Measurements from ENCODE around the gene CBY3. TPM values are rescaled to one million over a fixed set of nuclear protein-coding genes. Genes with fewer than 3 reads are reported as not detected.
A peak's percentile ranks its signal among the peaks of the same experiment; 100 is the strongest.
"Not testable (repeated sequence)": the region's sequence is repeated elsewhere in the genome, so short reads cannot be mapped to it uniquely, and the experiment has no call there.

CBY3 gene
- not detected for total RNA-seq

DNA sequence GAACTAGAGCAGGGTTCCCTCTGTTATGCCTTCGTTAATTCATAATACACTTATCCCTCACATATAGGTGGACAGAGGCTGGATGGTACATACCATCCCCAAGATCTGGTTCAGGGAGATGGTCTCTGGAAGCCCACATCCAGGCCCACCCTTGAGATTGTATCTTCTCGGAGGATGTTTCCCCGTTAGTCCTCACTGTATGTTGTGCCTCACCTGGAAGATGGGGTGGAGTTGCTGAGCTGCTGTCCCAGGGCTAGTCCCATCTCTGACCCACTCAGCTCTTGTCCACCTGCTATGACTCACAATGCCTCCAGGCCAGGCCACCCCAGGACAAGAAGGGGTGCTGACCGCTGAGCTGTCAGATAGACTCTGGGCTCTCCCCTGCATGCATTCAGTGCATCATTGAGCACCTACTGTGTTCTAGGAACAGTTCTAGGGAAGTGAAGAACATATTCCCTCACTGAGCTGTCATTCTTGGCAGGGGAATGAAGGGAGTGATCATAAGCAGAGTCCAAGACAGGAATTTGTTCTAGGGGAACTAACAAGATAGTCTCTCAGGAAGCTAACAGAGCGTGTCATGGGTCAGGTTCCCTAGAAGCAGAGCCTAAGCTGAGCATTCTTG is at the start of gene CBY3:
Gene CBY3 (minus strand): TSS at position 255 of the 622 bp plus-strand sequence. CDS start 116 bp downstream, at position 139.
- Mint-ChIP-seq H3K27ac (peak within 1 kb of the TSS; percentile 69 to 79), H3K9me3 (no peaks in the 10 kb centered on the region), H3K36me3 (peaks cover 22 to 30% of the 10 kb centered on the region in 2 donors)
- DNase-seq (ENCODE audit: low spot score in 2 of 2) (no peak), ATAC-seq (no peak)

DNA sequence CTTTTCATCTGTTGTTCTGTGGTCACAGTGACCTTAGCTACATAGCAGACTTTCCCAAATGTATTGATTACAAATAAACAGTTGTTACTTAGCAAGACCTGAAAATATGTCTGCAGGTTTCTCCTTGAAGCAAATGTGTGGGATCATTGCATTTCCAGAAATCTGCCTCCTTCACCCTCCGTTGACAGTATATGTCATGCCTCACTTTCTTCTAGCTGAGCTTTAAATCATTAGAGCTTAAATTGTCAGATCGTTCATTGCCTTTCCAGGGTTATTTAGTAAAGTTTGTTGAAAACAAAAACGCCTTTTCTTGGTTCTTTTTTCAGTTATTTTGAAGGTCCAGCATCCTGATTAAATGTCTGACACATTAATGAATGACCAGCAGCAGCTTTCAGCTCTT is 49.5 kb upstream of the CBY3 start:
- no peak for DNase-seq (ENCODE audit: low spot score in 2 of 2)
- no peaks in the 10 kb centered on the region for H3K9me3 Mint-ChIP-seq
- H3K36me3 Mint-ChIP-seq = peaks cover 15 to 26% of the 10 kb centered on the region in 2 donors
- ATAC-seq = no peak
- H3K27ac Mint-ChIP-seq = no peak overlapping the region

DNA sequence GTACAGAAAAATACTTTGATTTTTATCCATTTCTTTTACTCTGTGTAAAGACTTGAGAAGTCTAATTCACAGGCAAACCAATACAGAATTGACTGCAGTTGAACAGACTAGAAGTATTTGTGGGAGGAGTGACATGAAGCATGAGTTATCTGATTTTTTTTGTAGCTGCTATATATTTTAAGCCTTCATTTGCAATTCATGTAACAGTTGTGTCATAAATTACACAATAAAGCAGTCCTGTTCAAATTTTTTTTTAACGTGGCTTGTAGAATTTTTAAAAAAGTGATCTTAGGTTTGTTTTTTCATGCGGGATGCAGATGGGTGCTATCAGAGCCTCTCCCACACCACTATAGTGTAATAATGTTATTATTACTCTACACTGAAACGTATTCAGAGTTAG is 48.9 kb upstream of the CBY3 start:
- Mint-ChIP-seq H3K9me3 (no peaks in the 10 kb centered on the region), H3K27ac (no peak overlapping the region), H3K36me3 (peaks cover 14 to 25% of the 10 kb centered on the region in 2 donors)
- no peak for ATAC-seq
- no peak for DNase-seq (ENCODE audit: low spot score in 2 of 2)

DNA sequence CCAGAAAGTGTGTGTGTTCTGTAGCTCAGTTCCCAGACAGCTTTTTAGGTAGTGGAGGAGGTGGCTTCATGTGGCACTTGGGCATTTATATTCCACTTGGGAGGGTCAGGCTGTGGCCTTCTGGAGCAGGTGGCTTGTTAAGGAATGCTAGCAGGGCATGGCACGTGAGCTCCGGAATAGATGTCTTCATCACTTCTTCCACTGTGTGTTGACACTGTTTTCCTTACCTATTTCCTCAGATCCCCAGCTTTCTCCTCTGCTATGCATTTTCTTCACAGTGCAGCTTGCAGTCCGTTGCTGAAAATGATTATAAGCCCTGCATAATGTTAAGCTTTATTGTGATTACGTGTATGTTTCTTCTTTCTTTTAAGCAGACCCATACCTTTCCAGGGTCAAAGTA is 48.5 kb upstream of the CBY3 start:
- peaks cover 13 to 21% of the 10 kb centered on the region in 2 donors for H3K36me3 Mint-ChIP-seq
- no peak for DNase-seq (ENCODE audit: low spot score in 2 of 2)
- ATAC-seq = no peak
- no peaks in the 10 kb centered on the region for H3K9me3 Mint-ChIP-seq
- no peak overlapping the region for H3K27ac Mint-ChIP-seq

DNA sequence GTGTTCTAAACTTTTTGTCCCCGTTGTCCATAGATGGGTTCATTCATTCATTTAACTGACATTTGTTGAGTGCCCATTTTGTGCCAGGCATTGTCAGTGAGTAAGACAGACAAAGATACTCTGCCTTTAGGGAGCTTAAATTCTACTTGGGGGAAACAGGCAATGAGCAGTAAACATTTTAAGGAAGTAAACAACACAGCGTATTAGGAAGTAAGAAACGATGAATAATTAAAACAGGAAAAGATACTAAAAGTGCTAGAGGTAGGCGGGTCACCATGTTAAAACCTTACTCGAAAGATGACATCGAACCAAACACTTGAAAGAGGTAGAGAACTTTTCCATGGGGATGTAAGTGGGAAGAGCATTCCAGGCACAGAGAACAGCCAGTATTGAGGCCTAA is 46.3 kb upstream of the CBY3 start:
- DNase-seq (ENCODE audit: low spot score in 2 of 2) (no peak), ATAC-seq (no peak)
- no peak overlapping the region for H3K27ac Mint-ChIP-seq
- no peaks in the 10 kb centered on the region for H3K9me3 Mint-ChIP-seq
- H3K36me3 Mint-ChIP-seq = peaks cover 11 to 26% of the 10 kb centered on the region in 2 donors

DNA sequence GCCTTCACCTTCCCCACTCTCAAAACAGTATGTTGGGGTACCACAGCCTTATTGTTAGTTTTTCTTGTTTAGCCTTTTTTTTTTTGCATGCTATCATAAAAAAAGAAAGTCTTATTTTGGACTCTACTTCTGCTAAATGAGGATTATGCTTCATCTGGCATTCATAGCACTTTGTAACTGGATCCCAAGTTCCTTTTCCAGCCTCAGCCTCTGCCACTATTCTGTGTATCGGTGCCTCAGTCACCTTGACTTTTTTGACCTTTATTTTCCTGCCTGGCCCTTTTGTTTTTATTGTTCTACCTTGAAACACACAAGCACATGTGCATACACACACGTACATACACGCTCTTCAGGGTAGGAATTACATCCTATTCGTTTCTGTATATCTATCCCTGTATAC is 43.3 kb upstream of the CBY3 start:
- Mint-ChIP-seq H3K36me3 (peaks cover 16 to 22% of the 10 kb centered on the region in 2 donors), H3K27ac (peak overlapping the region in 1 of 2 donors; percentile 69), H3K9me3 (no peaks in the 10 kb centered on the region)
- DNase-seq (ENCODE audit: low spot score in 2 of 2) (no peak), ATAC-seq (no peak)

DNA sequence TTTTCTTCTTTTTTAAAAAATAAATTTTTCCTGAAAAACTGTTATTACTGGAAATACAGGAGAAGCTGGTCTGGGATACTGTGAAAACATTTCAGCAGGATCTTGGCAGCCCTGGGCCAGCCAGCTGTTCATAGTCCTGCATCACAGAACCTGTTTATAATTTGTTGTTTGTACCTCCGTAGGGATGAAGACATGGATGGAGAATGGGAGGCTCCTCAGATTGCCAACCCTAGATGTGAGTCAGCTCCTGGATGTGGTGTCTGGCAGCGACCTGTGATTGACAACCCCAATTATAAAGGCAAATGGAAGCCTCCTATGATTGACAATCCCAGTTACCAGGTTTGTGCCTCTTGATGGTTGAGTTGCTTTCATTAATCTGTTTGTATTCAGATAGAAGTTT is 39.4 kb upstream of the CBY3 start:
- no peaks in the 10 kb centered on the region for H3K9me3 Mint-ChIP-seq
- H3K27ac Mint-ChIP-seq = no peak overlapping the region
- H3K36me3 Mint-ChIP-seq = peaks cover 16 to 27% of the 10 kb centered on the region in 2 donors
- DNase-seq (ENCODE audit: low spot score in 2 of 2) (no peak), ATAC-seq (no peak)

DNA sequence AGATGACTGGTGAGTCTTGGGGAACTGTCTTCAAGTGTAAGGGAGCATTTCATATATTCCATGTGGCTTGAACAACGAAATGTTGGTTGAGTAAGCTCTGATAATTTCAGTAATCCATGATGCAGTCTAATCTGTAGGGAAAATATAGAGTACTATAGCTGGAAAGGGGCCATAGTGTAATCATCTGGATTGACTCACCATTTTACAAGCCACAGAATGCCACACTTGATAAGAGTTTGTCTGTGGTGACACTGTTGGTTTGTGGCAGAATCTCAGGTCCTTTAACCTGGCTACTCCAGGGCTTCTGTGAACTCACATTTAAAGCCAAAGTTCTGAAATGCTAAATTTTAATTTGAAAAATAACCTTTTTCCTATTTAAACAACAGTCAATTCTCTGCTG is 35.5 kb upstream of the CBY3 start:
- no peaks in the 10 kb centered on the region for H3K9me3 Mint-ChIP-seq
- DNase-seq (ENCODE audit: low spot score in 2 of 2) (no peak), ATAC-seq (peak in 1 of 2 donors; percentile 63)
- peaks cover 3 to 18% of the 10 kb centered on the region in 2 donors for H3K36me3 Mint-ChIP-seq
- H3K27ac Mint-ChIP-seq = no peak overlapping the region

DNA sequence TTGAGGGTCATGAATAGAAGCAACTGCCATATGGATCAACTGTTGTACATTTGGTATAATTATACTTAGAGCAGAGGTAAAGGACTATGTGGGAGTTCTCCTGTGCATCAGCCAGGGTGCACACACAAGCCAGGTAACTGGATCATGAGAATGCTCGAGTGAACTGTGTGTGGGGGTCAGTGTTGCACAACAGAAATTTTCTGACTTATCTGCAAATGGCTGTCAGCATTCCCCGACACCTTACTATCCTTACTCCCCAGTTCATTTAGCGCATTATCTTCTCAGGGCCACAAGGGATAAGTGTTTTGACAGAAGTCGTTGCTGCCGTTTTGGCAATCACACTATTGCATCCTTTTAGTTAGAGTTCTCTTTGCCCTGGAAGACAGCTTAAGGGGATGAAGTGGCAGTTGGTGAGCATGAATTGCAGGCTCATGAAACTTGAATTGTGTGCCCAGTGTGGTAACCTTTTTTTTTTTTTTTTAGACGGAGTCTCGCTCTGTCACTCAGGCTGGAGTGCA is 19.6 kb upstream of the CBY3 start:
- Mint-ChIP-seq H3K27ac (peak overlapping the region; percentile 99), H3K36me3 (peaks cover 40 to 45% of the 10 kb centered on the region in 2 donors), H3K9me3 (no peaks in the 10 kb centered on the region)
- DNase-seq (ENCODE audit: low spot score in 2 of 2) = no peak
- no peak for ATAC-seq

DNA sequence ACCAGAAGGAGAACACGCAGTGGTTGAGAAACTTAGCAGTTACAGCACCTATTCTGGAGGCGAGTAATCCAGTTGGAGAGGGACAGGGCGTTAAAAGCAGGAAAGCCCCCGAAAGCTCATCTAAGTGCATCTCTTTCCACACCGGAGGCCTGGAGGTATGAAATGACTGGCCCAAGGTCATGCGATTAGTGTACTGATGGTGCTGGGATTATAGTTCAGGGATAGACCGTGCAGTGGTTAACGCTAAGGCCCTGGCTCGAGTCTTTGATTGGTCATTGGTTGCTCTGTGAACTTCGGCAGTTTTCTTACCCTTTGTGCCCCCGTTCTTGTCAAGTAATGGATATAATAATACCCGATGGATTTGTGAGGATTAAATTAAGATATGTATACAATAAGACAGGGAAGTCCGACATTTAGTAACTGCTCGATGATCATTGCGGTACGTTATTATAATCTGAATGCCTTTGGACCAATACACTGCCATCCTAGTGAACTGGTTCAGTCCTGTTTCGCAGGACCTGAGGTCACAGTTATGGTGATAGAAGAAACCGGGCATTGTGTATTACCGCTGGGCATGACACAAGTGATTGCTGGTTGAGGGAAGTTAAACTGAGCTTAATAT is 18.9 kb upstream of the CBY3 start:
- ATAC-seq (peak; percentile 19 to 57), DNase-seq (ENCODE audit: low spot score in 2 of 2) (peak; percentile 53 to 76)
- H3K36me3 Mint-ChIP-seq = peaks cover 38 to 45% of the 10 kb centered on the region in 2 donors

DNA sequence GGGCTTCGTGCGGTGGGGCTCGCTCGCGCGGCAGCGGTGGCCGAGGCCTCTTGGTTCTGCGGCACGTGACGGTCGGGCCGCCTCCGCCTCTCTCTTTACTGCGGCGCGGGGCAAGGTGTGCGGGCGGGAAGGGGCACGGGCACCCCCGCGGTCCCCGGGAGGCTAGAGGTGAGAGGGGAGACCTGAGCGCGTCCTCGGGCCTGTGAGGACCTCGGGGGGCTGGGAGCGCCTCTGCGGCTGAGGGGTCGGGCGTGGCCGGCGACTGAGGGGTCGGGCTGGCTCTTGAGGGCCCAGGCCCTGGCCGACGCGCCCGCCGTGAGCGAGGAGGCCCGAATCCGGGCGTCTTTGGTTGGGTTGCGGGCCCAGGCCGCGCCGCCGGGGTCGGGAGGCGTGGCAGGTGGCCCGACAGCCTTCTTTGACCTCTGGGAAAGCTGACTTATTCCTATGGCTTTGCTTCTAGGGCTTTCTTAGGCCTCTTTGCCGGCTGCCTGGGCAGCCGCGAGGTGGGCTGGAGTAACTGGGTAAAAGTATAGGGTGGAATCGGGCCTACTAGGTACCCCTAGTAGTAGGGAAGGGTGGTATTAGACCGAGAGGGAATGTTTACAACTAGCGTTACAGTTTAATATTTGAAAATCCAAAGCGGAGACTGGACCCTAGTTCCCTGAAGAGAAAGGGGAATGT is 18.2 kb upstream of the CBY3 start, which contains the start of gene CANX:
Gene CANX (plus strand): TSS at position 33 of the 681 bp plus-strand sequence. CDS start 6,715 bp downstream, outside the sequence.
- ATAC-seq = peak in 1 of 2 donors; percentile 0
- no peak for DNase-seq (ENCODE audit: low spot score in 2 of 2)
- Mint-ChIP-seq H3K27ac (peak within 1 kb of the TSS; percentile 99 to 100), H3K9me3 (no peaks in the 10 kb centered on the region), H3K36me3 (peaks cover 37 to 43% of the 10 kb centered on the region in 2 donors)

More for the DNA sequence above, 18.9 kb upstream of the CBY3 start:
- H3K9me3 Mint-ChIP-seq = no peaks in the 10 kb centered on the region
- H3K27ac Mint-ChIP-seq = peak overlapping the region; percentile 99

DNA sequence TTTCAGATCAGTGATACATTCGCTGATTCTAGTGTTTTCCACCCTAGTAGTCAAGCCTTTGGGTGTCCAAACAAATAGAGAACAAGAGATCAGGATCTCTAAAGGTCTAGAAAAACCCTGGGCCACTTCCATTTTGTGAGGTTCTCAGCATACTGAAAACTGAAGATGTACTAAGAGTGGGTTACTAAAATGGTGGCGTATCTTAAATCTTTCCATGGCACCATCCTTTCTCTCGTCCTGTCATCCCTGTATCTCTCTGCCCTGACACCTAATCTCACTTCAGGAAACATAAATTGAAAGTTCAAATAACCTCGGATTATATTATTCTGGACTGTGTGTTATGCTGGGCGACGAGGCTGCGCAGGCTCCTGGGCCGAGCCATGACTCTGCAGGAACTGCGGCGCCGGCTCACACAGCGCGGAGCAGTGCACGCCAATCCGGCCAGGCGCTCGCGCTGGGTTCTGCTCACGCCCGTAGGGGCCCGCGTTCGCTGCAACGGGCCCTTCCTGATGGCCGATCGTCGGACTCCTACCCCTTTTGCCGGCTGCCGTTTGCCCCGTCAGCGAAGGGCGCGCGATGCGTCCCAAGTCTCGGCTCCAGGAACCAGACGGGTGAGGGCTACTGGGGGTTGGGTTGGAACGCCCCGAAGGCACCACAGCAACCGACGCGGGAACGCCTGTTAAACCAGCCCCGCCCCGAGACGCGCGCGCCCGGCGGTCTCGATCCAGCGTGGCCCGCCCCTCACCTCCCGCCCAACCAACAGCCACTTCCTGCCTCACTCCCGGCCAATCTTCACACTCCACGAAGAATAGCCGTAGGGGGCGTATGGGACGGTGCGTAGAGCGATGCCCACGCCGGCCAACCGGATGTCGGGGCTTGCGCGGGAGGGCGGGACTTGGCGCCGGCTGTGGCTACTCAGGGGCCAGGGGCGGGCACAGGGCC is 17.4 kb upstream of the CBY3 start:
- H3K9me3 Mint-ChIP-seq = no peaks in the 10 kb centered on the region
- ATAC-seq = peak; percentile 88 to 92
- peaks cover 29 to 35% of the 10 kb centered on the region in 2 donors for H3K36me3 Mint-ChIP-seq
- peak; percentile 98 to 100 for DNase-seq (ENCODE audit: low spot score in 2 of 2)
- H3K27ac Mint-ChIP-seq = peak overlapping the region; percentile 99 to 100

DNA sequence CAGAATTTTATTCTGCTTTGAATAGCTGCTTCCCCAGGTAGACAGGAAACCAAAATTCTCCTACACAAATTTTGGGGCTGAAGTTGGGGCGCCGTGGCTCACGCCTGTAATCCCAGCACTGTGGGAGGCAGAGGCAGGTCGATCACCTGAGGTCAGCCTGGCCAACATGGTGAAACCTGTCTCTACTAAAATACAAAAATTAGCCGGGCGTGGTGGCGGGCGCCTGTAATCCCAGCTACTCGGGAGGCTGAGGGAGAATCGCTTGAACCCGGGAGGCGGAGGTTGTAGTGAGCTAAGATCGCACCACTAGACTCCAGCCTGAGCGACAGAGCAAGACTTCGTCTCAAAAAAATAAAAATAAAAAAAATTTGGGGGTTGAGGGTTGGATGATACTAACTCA is 16.7 kb upstream of the CBY3 start:
- Mint-ChIP-seq H3K27ac (peak overlapping the region; percentile 99 to 100), H3K36me3 (peaks cover 26 to 28% of the 10 kb centered on the region in 2 donors)
- H3K9me3 Mint-ChIP-seq; DNase-seq (ENCODE audit: low spot score in 2 of 2); ATAC-seq: not testable (repeated sequence)

DNA sequence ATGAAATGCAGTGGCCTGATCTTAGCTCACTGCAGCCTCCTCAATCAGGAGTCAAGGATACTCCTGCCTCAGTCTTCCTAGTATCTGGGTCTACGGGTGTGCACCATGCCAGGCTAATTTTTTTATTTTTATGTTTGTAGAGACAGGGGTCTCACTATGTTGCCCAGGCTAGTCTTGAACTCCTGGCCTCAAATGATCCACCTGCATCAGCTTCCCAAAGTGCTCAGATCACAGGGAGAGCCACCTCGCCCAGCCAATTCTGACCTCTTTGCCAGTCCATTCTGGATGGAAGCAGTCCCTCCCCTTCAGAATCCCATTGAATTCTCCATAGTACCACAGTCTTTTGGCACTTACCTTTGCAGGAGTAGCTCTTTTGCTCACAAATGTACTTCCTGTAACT is 16.3 kb upstream of the CBY3 start:
- DNase-seq (ENCODE audit: low spot score in 2 of 2) (no peak), ATAC-seq (no peak)
- Mint-ChIP-seq H3K36me3 (peaks cover 22 to 24% of the 10 kb centered on the region in 2 donors), H3K9me3 (no peaks in the 10 kb centered on the region), H3K27ac (peak overlapping the region; percentile 99 to 100)

DNA sequence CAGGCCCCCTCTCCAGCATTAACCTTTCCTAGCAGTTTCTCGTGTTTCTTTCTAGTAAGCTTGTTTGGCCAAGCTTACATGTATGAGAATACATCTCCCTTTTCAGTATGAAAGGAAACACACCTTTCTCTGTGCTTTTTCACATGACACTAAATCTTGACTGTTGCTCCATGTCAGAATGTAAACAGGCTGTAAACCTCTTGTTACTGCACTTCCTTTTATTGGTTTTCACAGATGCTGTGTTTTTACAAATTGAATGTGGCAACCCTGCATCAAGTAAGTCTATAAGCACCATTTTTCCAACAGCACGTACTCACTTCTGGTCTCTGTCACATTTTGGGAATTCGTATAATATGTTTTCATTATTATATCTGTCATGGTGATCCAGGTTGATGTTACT is 15.8 kb upstream of the CBY3 start:
- no peak overlapping the region for H3K27ac Mint-ChIP-seq
- no peaks in the 10 kb centered on the region for H3K9me3 Mint-ChIP-seq
- no peak for ATAC-seq

DNA sequence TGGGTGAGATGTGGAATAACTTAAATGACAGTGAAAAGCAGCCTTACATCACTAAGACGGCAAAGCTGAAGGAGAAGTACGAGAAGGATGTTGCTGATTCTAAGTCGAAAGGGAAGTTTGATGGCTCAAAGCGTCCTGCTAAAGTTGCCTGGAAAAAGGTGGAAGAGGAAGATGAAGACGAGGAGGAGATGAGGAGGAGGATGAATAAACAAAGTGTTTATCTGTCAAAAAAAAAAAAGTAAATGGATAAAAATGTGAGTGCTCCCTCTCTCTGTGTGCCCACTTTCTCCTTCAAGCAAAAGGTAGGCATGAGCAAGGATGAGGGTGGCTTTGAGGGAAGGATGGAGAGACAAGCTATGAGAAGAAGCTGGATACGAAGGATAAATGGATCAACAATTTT is 13.7 kb upstream of the CBY3 start:
- Mint-ChIP-seq H3K9me3 (no peaks in the 10 kb centered on the region), H3K27ac (no peak overlapping the region), H3K36me3 (peaks cover 10 to 12% of the 10 kb centered on the region in 2 donors)
- DNase-seq (ENCODE audit: low spot score in 2 of 2) (no peak), ATAC-seq (no peak)

More for the DNA sequence above, 15.8 kb upstream of the CBY3 start:
- no peak for DNase-seq (ENCODE audit: low spot score in 2 of 2)
- H3K36me3 Mint-ChIP-seq = peaks cover 21% of the 10 kb centered on the region in 2 donors

All from activated naive CD4-positive, alpha-beta T cell treated with anti-CD3 and anti-CD28 coated beads, Interleukin-2, amount 50 U/mL, for 72 hours (primary cell).